NB4 (cell line): ENCODE data around the gene NTM.
"Not testable (repeated sequence)": the region's sequence is repeated elsewhere in the genome, so short reads cannot be mapped to it uniquely, and the experiment has no call there.

Experiments
- DNase-seq: peaks from one replicate; pipeline ENCODE4 v3.0.0; 2010; ENCODE audit warnings: low read depth
- H3K4me3 ChIP-seq: one replicate; pipeline ENCODE4 v1.5.1; 2011; ENCODE audit warnings: mild to moderate bottlenecking, low read depth, low read length, moderate library complexity
- MYC ChIP-seq: IDR thresholded peaks from 2 replicates; pipeline ENCODE4 v1.6.1; 2011; ENCODE audit warnings: low read depth, low read length
- POLR2A ChIP-seq: IDR thresholded peaks from 2 replicates; pipeline ENCODE4 v1.6.1; 2011; ENCODE audit warnings: mild to moderate bottlenecking; ENCODE audit not compliant: insufficient read length; ENCODE audit errors: extremely low read depth
- TF ChIP-seq, protein P1 (sequence below): IDR thresholded peaks from one replicate; pipeline ENCODE4 v1.5.1; 2012; ENCODE audit warnings: low read depth, low read length
- TF ChIP-seq, protein P2 (sequence below): IDR thresholded peaks from 2 replicates; pipeline ENCODE4 v1.6.1; 2011; ENCODE audit warnings: low read depth, low read length

Gene NTM

GRCh38 chr11:131331546-131331945 lies 38.9 kb upstream of the NTM start:
- DNase-seq, result no peak
- TF ChIP-seq MYC, result no peak
- TF ChIP-seq POLR2A, result no peak
- H3K4me3 ChIP-seq, result no peak overlapping the region

DNA sequence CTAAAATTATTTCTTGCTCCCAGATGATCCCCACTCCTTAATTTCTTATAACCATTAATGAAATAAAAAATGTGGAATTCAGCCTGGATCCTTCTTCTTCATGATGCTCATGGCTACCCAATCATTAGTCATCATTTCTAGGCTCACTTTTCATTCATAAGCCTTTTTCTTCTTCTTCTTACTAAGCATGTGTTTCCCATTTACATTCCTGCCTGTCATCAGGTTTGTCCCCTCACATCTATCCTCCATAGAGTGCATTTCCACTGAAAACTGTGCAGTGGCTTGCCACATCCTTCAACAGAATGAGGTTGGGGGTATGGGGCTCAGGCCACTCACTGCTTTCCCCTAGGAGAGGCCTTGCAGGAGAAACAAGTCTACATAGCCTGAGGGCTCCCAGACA lies 35.8 kb upstream of the NTM start:
- no peak overlapping the region for H3K4me3 ChIP-seq
- TF ChIP-seq POLR2A (no peak), MYC (no peak)
- TF ChIP-seq, protein P1, sequence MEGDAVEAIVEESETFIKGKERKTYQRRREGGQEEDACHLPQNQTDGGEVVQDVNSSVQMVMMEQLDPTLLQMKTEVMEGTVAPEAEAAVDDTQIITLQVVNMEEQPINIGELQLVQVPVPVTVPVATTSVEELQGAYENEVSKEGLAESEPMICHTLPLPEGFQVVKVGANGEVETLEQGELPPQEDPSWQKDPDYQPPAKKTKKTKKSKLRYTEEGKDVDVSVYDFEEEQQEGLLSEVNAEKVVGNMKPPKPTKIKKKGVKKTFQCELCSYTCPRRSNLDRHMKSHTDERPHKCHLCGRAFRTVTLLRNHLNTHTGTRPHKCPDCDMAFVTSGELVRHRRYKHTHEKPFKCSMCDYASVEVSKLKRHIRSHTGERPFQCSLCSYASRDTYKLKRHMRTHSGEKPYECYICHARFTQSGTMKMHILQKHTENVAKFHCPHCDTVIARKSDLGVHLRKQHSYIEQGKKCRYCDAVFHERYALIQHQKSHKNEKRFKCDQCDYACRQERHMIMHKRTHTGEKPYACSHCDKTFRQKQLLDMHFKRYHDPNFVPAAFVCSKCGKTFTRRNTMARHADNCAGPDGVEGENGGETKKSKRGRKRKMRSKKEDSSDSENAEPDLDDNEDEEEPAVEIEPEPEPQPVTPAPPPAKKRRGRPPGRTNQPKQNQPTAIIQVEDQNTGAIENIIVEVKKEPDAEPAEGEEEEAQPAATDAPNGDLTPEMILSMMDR, result no peak
- TF ChIP-seq, protein P2, sequence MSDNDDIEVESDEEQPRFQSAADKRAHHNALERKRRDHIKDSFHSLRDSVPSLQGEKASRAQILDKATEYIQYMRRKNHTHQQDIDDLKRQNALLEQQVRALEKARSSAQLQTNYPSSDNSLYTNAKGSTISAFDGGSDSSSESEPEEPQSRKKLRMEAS, result no peak
- DNase-seq, result no peak

DNA sequence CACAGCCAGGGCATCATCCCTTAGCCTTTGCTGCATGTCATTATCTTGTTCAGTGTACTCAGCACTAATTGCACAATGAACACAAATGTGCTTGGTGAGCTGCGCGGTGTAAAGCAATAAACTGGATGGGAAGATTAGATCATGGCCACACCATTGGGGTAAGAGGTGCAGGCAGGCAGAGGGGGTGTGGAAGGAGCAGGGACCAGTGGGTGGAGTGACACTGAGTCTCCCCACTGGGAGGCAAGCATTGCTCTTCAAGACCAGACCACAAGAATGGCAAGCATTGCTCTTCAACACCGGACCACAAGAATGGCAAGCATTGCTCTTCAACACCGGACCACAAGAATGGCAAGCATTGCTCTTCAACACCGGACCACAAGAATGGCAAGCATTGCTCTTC lies 28.5 kb upstream of the NTM start:
- not testable (repeated sequence) for H3K4me3 ChIP-seq, DNase-seq

DNA sequence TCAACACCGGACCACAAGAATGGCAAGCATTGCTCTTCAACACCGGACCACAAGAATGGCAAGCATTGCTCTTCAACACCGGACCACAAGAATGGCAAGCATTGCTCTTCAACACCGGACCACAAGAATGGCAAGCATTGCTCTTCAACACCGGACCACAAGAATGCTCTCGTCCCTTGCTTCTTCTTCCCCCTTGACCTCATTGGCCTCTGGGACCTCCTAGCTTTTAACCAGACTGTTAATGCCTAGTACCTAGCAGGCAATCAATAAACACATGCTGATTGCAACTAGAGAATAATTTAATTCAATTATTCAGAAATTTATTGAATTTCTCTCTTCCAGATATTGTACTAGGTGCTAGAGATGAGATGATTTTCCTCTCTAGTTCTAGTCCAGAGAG lies 28.0 kb upstream of the NTM start:
- H3K4me3 ChIP-seq, DNase-seq: not testable (repeated sequence)

- TF ChIP-seq, protein P1, result no peak
- TF ChIP-seq, protein P2, result no peak
- TF ChIP-seq POLR2A, result no peak
- no peak for TF ChIP-seq MYC
- H3K4me3 ChIP-seq, result no peak overlapping the region
- DNase-seq, result no peak
Observed at GRCh38 chr11:131345406-131345805, 25.0 kb upstream of the NTM start.

GRCh38 chr11:131349368-131350086 lies 20.9 kb upstream of the NTM start:
- DNase-seq, result no peak
- TF ChIP-seq POLR2A (no peak), MYC (no peak)
- TF ChIP-seq, protein P1, result no peak
- TF ChIP-seq, protein P2, result no peak
- no peak overlapping the region for H3K4me3 ChIP-seq

GRCh38 chr11:131350872-131351271 lies 19.5 kb upstream of the NTM start:
- no peak for DNase-seq
- no peak for TF ChIP-seq MYC
- TF ChIP-seq, protein P1, result no peak
- TF ChIP-seq, protein P2, result no peak
- H3K4me3 ChIP-seq, result no peak overlapping the region
